ENCODE data around the gene TRERF1. TPM values are rescaled to one million over a fixed set of nuclear protein-coding genes. Genes with fewer than 3 reads are reported as not detected.

Gene TRERF1
- total and polyA plus RNA-seq, 2 of the 8 experiments (the other 6 are each of a cell fraction or from before 2014, with no cell fraction given): 10.8 to 21.5 TPM

DNA sequence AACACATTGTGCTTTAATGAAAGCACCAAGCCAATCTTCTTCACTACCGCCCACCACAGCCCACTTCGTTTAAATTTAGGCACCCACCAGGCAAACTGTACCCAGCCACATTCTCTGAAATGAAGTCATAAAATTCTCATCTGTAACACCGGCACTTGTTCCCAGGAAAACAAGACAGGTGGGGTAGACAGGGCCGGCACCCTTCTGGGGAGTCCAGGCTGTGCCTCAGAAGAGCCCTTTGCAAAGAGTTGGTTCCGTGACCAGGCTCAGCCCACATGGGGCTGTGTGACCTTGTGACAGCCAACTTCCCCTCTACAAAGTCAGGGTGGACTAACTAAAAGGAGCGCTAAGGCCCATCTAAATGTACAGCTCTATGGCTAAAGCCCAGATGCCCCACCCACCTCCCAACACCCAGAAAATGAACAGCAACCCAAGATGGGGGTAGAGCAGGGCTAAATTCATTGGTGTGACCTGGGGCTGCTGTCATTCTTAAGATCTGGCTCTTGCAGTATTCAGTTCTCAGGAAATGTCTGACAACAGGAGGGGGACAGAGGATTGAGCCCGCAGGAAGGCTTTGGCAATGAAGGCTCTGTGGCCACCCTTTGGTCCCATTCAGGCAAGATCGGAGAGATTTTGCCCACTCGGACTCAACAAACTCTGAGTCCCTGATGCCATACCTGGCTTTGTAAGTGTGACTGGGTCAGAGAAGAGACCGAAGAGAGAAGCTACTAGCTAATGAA is 56.7 kb downstream of the TRERF1 start:
- H3K36me3 ChIP-seq (ENCODE audit: control insufficient read depth in 2 of 4, insufficient read depth in 4 of 4, low read length in 3 of 4): no peaks in the 10 kb centered on the region
- no peak overlapping the region for H4K8ac ChIP-seq (ENCODE audit: extremely low read depth, insufficient read depth, low read length)
- ChIA-PET POLR2A (ENCODE audit: partially characterized antibody) (interaction anchor here (0.7 kb wide), 1 partner anchor 17 kb away, joined by 3 read pairs; no protein-coding TSS in a partner anchor), CTCF (ENCODE audit: partially characterized antibody) (interaction anchor here (0.6 to 1.9 kb wide), 6 partner anchors 10 to 94 kb away, joined by 3 to 10 read pairs (median 4); no protein-coding TSS in a partner anchor)
- H4K20me1 ChIP-seq (replicated peaks in 1 of 2; ENCODE audit: control insufficient read depth in 1 of 2, insufficient read depth in 2 of 2, low read length in 2 of 2): peaks cover 20 to 29% of the 10 kb centered on the region in 2 experiments
- peaks cover 23 to 98% of the 10 kb centered on the region in 2 experiments for H3K79me2 ChIP-seq (ENCODE audit: control insufficient read depth in 1 of 2, insufficient read depth in 2 of 2, low read length in 2 of 2)
- H3K27ac ChIP-seq (ENCODE audit: low read depth, low read length): no peak overlapping the region
- H2BK5ac ChIP-seq (ENCODE audit: low read depth, low read length): no peak overlapping the region
- H3K14ac ChIP-seq (ENCODE audit: insufficient read length): no peak overlapping the region
- no peaks in the 10 kb centered on the region for H3K27me3 ChIP-seq (replicated peaks in 1 of 4; ENCODE audit: control insufficient read depth in 3 of 4, extremely low read depth in 1 of 4, insufficient read depth in 3 of 4, low read length in 3 of 4)
- DNase-seq (ENCODE audit: low read depth in 1 of 2, low spot score in 2 of 2): no peak
- no peak overlapping the region for H2BK12ac ChIP-seq (ENCODE audit: low read depth, low read length)
- no peak overlapping the region for H3K56ac ChIP-seq (replicated peaks; ENCODE audit: insufficient read length, low read depth, low read length)
- H3K4me2 ChIP-seq (ENCODE audit: insufficient read depth in 1 of 2, low read depth in 2 of 2, low read length in 2 of 2): no peak overlapping the region
- no peaks in the 10 kb centered on the region for H3K9me3 ChIP-seq (ENCODE audit: insufficient read depth in 2 of 2, low read depth in 1 of 2, low read length in 1 of 2)
- WGBS, 2 experiments (ENCODE audit: extremely low coverage in 1 of 2, insufficient coverage in 1 of 2, insufficient read length in 1 of 2, insufficient replicate concordance in 2 of 2, low coverage in 1 of 2, low lambda C conversion rate in 2 of 2, missing lambda C conversion rate in 1 of 2): 90% methylated on average over 10 of the region's 10 CpGs; no CpG with 5 or more reads in 1 of the 2 experiments
- H3K23ac ChIP-seq (ENCODE audit: insufficient read length): no peak overlapping the region
- no peak overlapping the region for H2BK120ac ChIP-seq (replicated peaks; ENCODE audit: low read depth, low read length)
- H3K79me1 ChIP-seq (ENCODE audit: low read depth, low read length): peaks cover 37% of the 10 kb centered on the region
- no peak overlapping the region for H2BK15ac ChIP-seq (ENCODE audit: low read length)
- no peak overlapping the region for H3K4ac ChIP-seq (replicated peaks; ENCODE audit: insufficient read length, low read depth, low read length)
- H4K91ac ChIP-seq (replicated peaks; ENCODE audit: insufficient read length, low read length): no peak overlapping the region
- no peak overlapping the region for H4K5ac ChIP-seq (ENCODE audit: insufficient read length, low read depth, low read length)
- H3K4me3 ChIP-seq (ENCODE audit: extremely low read depth in 1 of 4, insufficient read depth in 2 of 4, low read depth in 3 of 4, low read length in 4 of 4): no peak overlapping the region
- no peak overlapping the region for H2BK20ac ChIP-seq (ENCODE audit: low read length)
- no peak overlapping the region for H3K9ac ChIP-seq (replicated peaks in 1 of 4; ENCODE audit: extremely low read depth in 1 of 4, low read depth in 3 of 4, low read length in 3 of 4)
- no peak overlapping the region for H2AFZ ChIP-seq (ENCODE audit: low read length)
- no peak overlapping the region for H2AK5ac ChIP-seq (ENCODE audit: low read depth, low read length)
- peaks cover 3 to 11% (median 8%) of the 10 kb centered on the region in 4 experiments; a peak in 5 of 7 replicates for H3K4me1 ChIP-seq (replicated peaks in 1 of 4; ENCODE audit: control insufficient read depth in 3 of 4, insufficient read depth in 4 of 4, low read length in 3 of 4)
- FAIRE-seq: no peak
- no peak overlapping the region for H3K18ac ChIP-seq (ENCODE audit: extremely low read depth, low read length)
- H3K23me2 ChIP-seq (ENCODE audit: low read depth, low read length): no peaks in the 10 kb centered on the region
- no peak for TF ChIP-seq EGR1 (IDR thresholded peaks at IDR 0.05; ENCODE audit: borderline replicate concordance, low read depth, low read length)
- no peak for TF ChIP-seq POU5F1 (IDR thresholded peaks at IDR 0.05; ENCODE audit: low read depth, low read length)
- no peak for TF ChIP-seq EP300 (IDR thresholded peaks at IDR 0.05; ENCODE audit: borderline replicate concordance in 1 of 2, low read depth in 2 of 2, low read length in 2 of 2)
- no peak for TF ChIP-seq ATF3 (IDR thresholded peaks at IDR 0.05; ENCODE audit: insufficient read depth, low read depth, low read length)
- TF ChIP-seq RBBP5 (IDR thresholded peaks at IDR 0.05; ENCODE audit: borderline replicate concordance, low read depth, low read length): no peak
- TF ChIP-seq TAF1 (IDR thresholded peaks at IDR 0.05; ENCODE audit: low read depth, low read length): no peak
- no peak for TF ChIP-seq HDAC6 (IDR thresholded peaks at IDR 0.05; ENCODE audit: low read depth, low read length)
- TF ChIP-seq SAP30 (IDR thresholded peaks at IDR 0.05; ENCODE audit: insufficient read depth, insufficient replicate concordance, low read length): no peak
- TF ChIP-seq TAF7 (optimal IDR thresholded peaks at IDR 0.05; ENCODE audit: borderline replicate concordance, low read depth, low read length): no peak
- no peak for TF ChIP-seq GTF2F1 (IDR thresholded peaks at IDR 0.05; ENCODE audit: borderline replicate concordance, low read depth, low read length)
- TF ChIP-seq KDM1A (IDR thresholded peaks at IDR 0.05; ENCODE audit: borderline replicate concordance, low read length): no peak

Measured in H1 (cell line).